K562 (cell line): ENCODE measurements around the gene TPCN1. TPM values are rescaled to one million over a fixed set of nuclear protein-coding genes. Genes with fewer than 3 reads are reported as not detected.
A peak's percentile ranks its signal among the peaks of the same experiment; 100 is the strongest.

ENCODE experiments used
- BRD9 ChIP-seq: fragments of 450-650 bp; IDR thresholded peaks from 2 replicates; pipeline ENCODE4 v1.6.1; 2018; ENCODE audit warnings: low read depth; ENCODE audit not compliant: partially characterized antibody
- HMGN3 ChIP-seq: IDR thresholded peaks from 2 replicates; pipeline ENCODE4 v1.6.1; 2011; ENCODE audit warnings: borderline replicate concordance, low read depth, mild to moderate bottlenecking, mixed read lengths, low read length; ENCODE audit not compliant: insufficient read length; ENCODE audit errors: extremely low read depth
- HNRNPL ChIP-seq: fragments of 200-400 bp; formaldehyde crosslinking; IDR thresholded peaks from 2 replicates; pipeline ENCODE4 v1.6.1; 2017; ENCODE audit warnings: low read depth, mild to moderate bottlenecking, low read length
- IRF2 ChIP-seq: sonication (generic); formaldehyde crosslinking; IDR thresholded peaks from 2 replicates; pipeline ENCODE4 v1.8.1; 2022; ENCODE audit warnings: mild to moderate bottlenecking, missing genetic modification reagents
- MCM2 ChIP-seq: fragments of 450-650 bp; IDR thresholded peaks from 2 replicates; pipeline ENCODE4 v1.6.1; 2017; ENCODE audit warnings: low read depth, mild to moderate bottlenecking
- MGA ChIP-seq: fragments of 450-650 bp; IDR thresholded peaks from 2 replicates; pipeline ENCODE4 v1.6.1; 2016; ENCODE audit warnings: mild to moderate bottlenecking, moderate library complexity
- MTA3 ChIP-seq: fragments of 450-650 bp; formaldehyde crosslinking; IDR thresholded peaks from 2 replicates; pipeline ENCODE4 v1.6.1; 2017; ENCODE audit warnings: mild to moderate bottlenecking, borderline replicate concordance
- MYNN ChIP-seq, 2 experiments: sonication (generic); formaldehyde crosslinking in 1 of 2; IDR thresholded peaks; 2 replicates each; pipeline versions ENCODE4 v1.5.0 to v1.6.1; 2016 to 2020; ENCODE audit warnings: antibody characterized with exemption in 1 of 2, missing genetic modification reagents in 1 of 2
- NONO ChIP-seq, 2 experiments: fragments of 200-400 bp in 1 of 2; fragments of 450-650 bp in 1 of 2; formaldehyde crosslinking in 1 of 2; IDR thresholded peaks; 2 replicates each; pipeline ENCODE4 v1.6.1; 2017; ENCODE audit warnings: low read depth in 2 of 2, mild to moderate bottlenecking in 2 of 2, moderate library complexity in 2 of 2, low read length in 1 of 2
- NR2C1 ChIP-seq, 2 experiments: fragments of 450-650 bp; IDR thresholded peaks; 2 replicates each; pipeline ENCODE4 v1.6.1; 2017; ENCODE audit warnings: mild to moderate bottlenecking in 2 of 2, antibody characterized with exemption in 1 of 2, inconsistent platforms in 1 of 2, missing compliant biosample characterization in 1 of 2, missing genetic modification characterization in 1 of 2
- POLR2AphosphoS2 ChIP-seq: IDR thresholded peaks from 2 replicates; pipeline ENCODE4 v1.6.1; 2012; ENCODE audit warnings: low read length, improper control_type of control experiment
- PTRF ChIP-seq: fragments of 450-650 bp; IDR thresholded peaks from 2 replicates; pipeline ENCODE4 v1.6.1; 2016; ENCODE audit warnings: mild to moderate bottlenecking, missing genetic modification characterization, missing compliant biosample characterization
- RBBP5 ChIP-seq: fragments of 200-600 bp; sonication (generic); IDR thresholded peaks from 2 replicates; pipeline ENCODE4 v1.6.1; 2012; ENCODE audit warnings: borderline replicate concordance, mild to moderate bottlenecking, low read length, control low read depth, inconsistent platforms; ENCODE audit not compliant: insufficient read depth, poor library complexity, severe bottlenecking
- SMAD4 ChIP-seq: fragments of 250-450 bp; sonication (Bioruptor Pico); conservative IDR thresholded peaks from 2 replicates; pipeline ENCODE4 v1.8.0; 2021; ENCODE audit warnings: inconsistent platforms, mild to moderate bottlenecking, moderate library complexity
- ZFPM2 ChIP-seq: fragments of 250-450 bp; sonication (Bioruptor Pico); IDR thresholded peaks from 2 replicates; pipeline ENCODE4 v1.5.1; 2022; ENCODE audit warnings: mild to moderate bottlenecking
- ZNF3 ChIP-seq: fragments of 250-450 bp; sonication (Bioruptor Pico); IDR thresholded peaks from 2 replicates; pipeline ENCODE4 v1.5.0; 2021; ENCODE audit warnings: mild to moderate bottlenecking, moderate library complexity
- polyA plus RNA-seq, 8 experiments: library from polyadenylated mRNA; depleted of rRNA in 4 of 8; stranded (reverse) in 5 of 8; unstranded in 3 of 8; fragments of >200 nt; fragmentation: Nextera tagmentation in 2 of 8; fragmentation: Illumina TruSeq in 1 of 8; extraction: Ambion mirVana in 2 of 8; extraction: Trizol in 1 of 8; gene quantifications; 2 replicates each; pipeline versions ENCODE4 v1.2.1 to v1.2.3, GENCODE V29; 2011 to 2014; ENCODE audit warnings: inconsistent platforms in 1 of 8, missing spikeins in 1 of 8
- total RNA-seq, 7 experiments: library from RNA; depleted of rRNA in 6 of 7; stranded (reverse); fragments of >200 nt in 6 of 7; fragmentation: Illumina TruSeq in 2 of 7; extraction: Trizol in 2 of 7; gene quantifications; 2 replicates each; pipeline versions ENCODE4 v1.2.1 to v1.2.3, GENCODE V29; 2011 to 2021; ENCODE audit warnings: low replicate concordance in 1 of 7

Gene TPCN1
- total and polyA plus RNA-seq, 9 of the 15 experiments (the other 6 are each of a cell fraction or from before 2014, with no cell fraction given), result 0.80 to 23.8 (median 7.4) TPM

DNA sequence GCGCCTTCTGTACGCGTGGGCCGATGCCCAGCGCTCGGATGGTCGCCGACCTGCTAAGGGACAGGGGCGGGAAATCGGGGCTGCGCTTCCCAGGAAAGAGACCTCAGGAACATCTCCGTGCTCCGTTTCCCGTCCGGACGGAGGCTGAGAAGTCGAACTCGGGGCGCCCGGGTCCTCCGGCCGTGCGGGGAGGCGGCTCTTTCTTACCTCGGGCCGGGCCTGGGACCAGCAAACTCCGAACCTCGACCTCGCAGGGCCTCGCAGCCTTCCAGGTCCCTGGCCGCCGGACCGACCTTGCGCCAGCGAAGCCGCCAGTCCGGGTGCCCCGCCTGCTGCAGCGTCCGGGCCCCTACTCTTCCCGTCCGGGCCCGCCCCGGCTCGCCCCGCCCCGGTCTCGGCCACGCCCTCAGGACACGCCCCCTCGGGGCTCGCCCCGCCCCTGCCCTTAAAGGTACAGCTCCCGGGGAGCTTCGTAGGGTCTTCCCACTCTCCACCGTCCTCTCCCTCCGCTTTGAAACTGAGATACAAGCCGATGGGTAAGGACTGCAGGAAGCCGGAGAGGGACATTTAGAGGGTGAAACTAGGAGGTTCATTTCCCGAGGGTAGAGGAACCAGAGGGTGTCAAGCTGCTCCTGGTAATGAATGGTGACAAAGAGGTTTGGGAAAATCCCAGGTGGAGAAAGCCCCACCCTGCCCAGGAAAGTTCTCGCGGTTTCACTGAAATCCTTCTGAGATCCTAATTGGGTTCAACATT is 113.7 kb downstream of the TPCN1 start, which contains the start of gene SLC8B1 (continued):
- TF ChIP-seq MGA (peak; percentile 57), MTA3 (peak; percentile 33; the same call in 1 of the 2 replicates), ZNF3 (CRISPR knock-in tag) (no peak), POLR2AphosphoS2 (no peak), SMAD4 (CRISPR knock-in tag) (no peak), RBBP5 (peak; percentile 67), IRF2 (CRISPR knock-in tag) (no peak), HNRNPL (no peak), MYNN (IDR thresholded peaks at IDR 0.05) (no peak), MYNN (CRISPR knock-in tag; IDR thresholded peaks at IDR 0.05) (no peak), BRD9 (no peak), ZFPM2 (CRISPR knock-in tag) (no peak), HMGN3 (peak; percentile 73), MCM2 (no peak), NR2C1 (IDR thresholded peaks at IDR 0.05) (no peak), NR2C1 (tag; IDR thresholded peaks at IDR 0.05) (no peak), PTRF (no peak), NONO (IDR thresholded peaks at IDR 0.05; ENCODE audit: low read depth in 2 of 2, low read length in 1 of 2) (peak in 1 of 2 experiments; percentile 76; a peak in 2 of 4 replicates)
